CD14-positive monocyte (primary cell): Measurements from ENCODE around the gene NGFR. TPM values are rescaled to one million over a fixed set of nuclear protein-coding genes. Genes with fewer than 3 reads are reported as not detected.

Experiments
- DNase-seq, 3 donors: peaks; one replicate each; pipeline ENCODE4 v3.0.0-alpha.2; 2011 to 2022
- H2AFZ ChIP-seq: 2 replicates; pipeline ENCODE4 v1.6.0; 2012; ENCODE audit warnings: mild to moderate bottlenecking, low read depth, low read length, inconsistent platforms; ENCODE audit not compliant: insufficient read depth, poor library complexity, severe bottlenecking
- H3K27ac ChIP-seq, 2 donors: 1 replicate in 1 of 2; 2 replicates in 1 of 2; pipeline ENCODE4 v1.5.1; 2012 to 2013; ENCODE audit warnings: low read length in 2 of 2, control low read depth in 1 of 2, inconsistent platforms in 1 of 2, low read depth in 1 of 2, mild to moderate bottlenecking in 1 of 2
- H3K27me3 ChIP-seq, 2 donors: one replicate each; pipeline versions ENCODE4 v1.6.0 to v1.6.1; 2011 to 2013; ENCODE audit warnings: low read length in 2 of 2; ENCODE audit not compliant: control insufficient read depth in 2 of 2, insufficient read depth in 2 of 2
- H3K36me3 ChIP-seq, 2 donors: replicated peaks in 1 of 2; 1 replicate in 1 of 2; 2 replicates in 1 of 2; pipeline versions ENCODE4 v1.5.1 to v1.6.1; 2012 to 2013; ENCODE audit warnings: low read length in 2 of 2, control low read depth in 1 of 2, inconsistent platforms in 1 of 2, mild to moderate bottlenecking in 1 of 2; ENCODE audit not compliant: insufficient read depth in 2 of 2, control insufficient read depth in 1 of 2
- H3K4me1 ChIP-seq, 2 donors: 1 replicate in 1 of 2; 2 replicates in 1 of 2; pipeline versions ENCODE4 v1.5.1 to v1.6.1; 2012 to 2013; ENCODE audit warnings: low read length in 2 of 2, control low read depth in 1 of 2, inconsistent platforms in 1 of 2, mild to moderate bottlenecking in 1 of 2, moderate library complexity in 1 of 2; ENCODE audit not compliant: insufficient read depth in 2 of 2, control insufficient read depth in 1 of 2
- H3K4me2 ChIP-seq: replicated peaks from 2 replicates; pipeline ENCODE3; 2012; ENCODE audit warnings: low read length, moderate library complexity, mild to moderate bottlenecking; ENCODE audit not compliant: poor library complexity, severe bottlenecking; ENCODE audit errors: extremely low read depth
- H3K4me3 ChIP-seq, 3 experiments: fragments of 200-600 bp in 1 of 3; sonication (generic) in 1 of 3; replicated peaks in 1 of 3; 1 replicate in 2 of 3; 2 replicates in 1 of 3; pipeline ENCODE4 v1.5.1; 2011 to 2013; ENCODE audit warnings: low read length in 3 of 3, mild to moderate bottlenecking in 3 of 3, control low read depth in 2 of 3, low read depth in 2 of 3, inconsistent platforms in 1 of 3, moderate library complexity in 1 of 3
- H3K79me2 ChIP-seq: 2 replicates; pipeline ENCODE4 v1.6.0; 2012; ENCODE audit warnings: mild to moderate bottlenecking, control low read depth, inconsistent platforms, low read length, moderate library complexity; ENCODE audit not compliant: insufficient read depth
- H3K9ac ChIP-seq: 2 replicates; pipeline ENCODE4 v1.6.0; 2017; ENCODE audit warnings: low read length, mild to moderate bottlenecking; ENCODE audit not compliant: insufficient read depth, poor library complexity, severe bottlenecking
- H3K9me3 ChIP-seq, 2 donors: replicated peaks in 1 of 2; 1 replicate in 1 of 2; 2 replicates in 1 of 2; pipeline versions ENCODE4 v1.5.1 to v1.6.1; 2012 to 2013; ENCODE audit warnings: low read length in 2 of 2, control low read depth in 1 of 2; ENCODE audit not compliant: control insufficient read depth in 1 of 2, insufficient read depth in 1 of 2
- H4K20me1 ChIP-seq: 2 replicates; pipeline ENCODE4 v1.6.0; 2012; ENCODE audit warnings: mild to moderate bottlenecking, low read length, control low read depth, moderate library complexity; ENCODE audit not compliant: insufficient read depth
- H3K27ac Mint-ChIP-seq, 7 donors: one replicate each; pipeline ENCODE4 v1.8.0; 2020; ENCODE audit warnings: mild to moderate bottlenecking in 7 of 7, mixed read lengths in 7 of 7, moderate library complexity in 6 of 7, inconsistent platforms in 2 of 7
- H3K27me3 Mint-ChIP-seq, 3 donors: one replicate each; pipeline ENCODE4 v1.8.0; 2021 to 2022; ENCODE audit warnings: low read depth in 3 of 3, mild to moderate bottlenecking in 3 of 3, mixed read lengths in 3 of 3, moderate library complexity in 3 of 3, inconsistent platforms in 1 of 3
- H3K36me3 Mint-ChIP-seq, 2 donors: one replicate each; pipeline ENCODE4 v1.8.0; 2020; ENCODE audit warnings: mixed read lengths in 2 of 2, inconsistent platforms in 1 of 2, mild to moderate bottlenecking in 1 of 2
- H3K4me1 Mint-ChIP-seq: one replicate; pipeline ENCODE4 v1.8.0; 2020; ENCODE audit warnings: mild to moderate bottlenecking, mixed read lengths
- H3K4me3 Mint-ChIP-seq, 2 donors: one replicate each; pipeline ENCODE4 v1.8.0; 2020; ENCODE audit warnings: mild to moderate bottlenecking in 2 of 2, mixed read lengths in 2 of 2, moderate library complexity in 1 of 2
- H3K9me3 Mint-ChIP-seq, 7 donors: one replicate each; pipeline ENCODE4 v1.8.0; 2020 to 2022; ENCODE audit warnings: mixed read lengths in 7 of 7, mild to moderate bottlenecking in 6 of 7, moderate library complexity in 6 of 7, inconsistent platforms in 2 of 7
- CTCF ChIP-seq: fragments of 200-600 bp; IDR thresholded peaks from one replicate; pipeline ENCODE4 v1.8.0; 2022; ENCODE audit warnings: antibody characterized with exemption, mild to moderate bottlenecking
- WGBS: methylation state at CpG from one replicate; pipeline ENCODE4 v1.1.5; 2013; ENCODE audit warnings: missing lambda C conversion rate; ENCODE audit not compliant: insufficient coverage; 5-methylcytosine and 5-hydroxymethylcytosine counted together
- intact Hi-C, 2 donors: fragments of 100-400 bp; cut with micrococcal nuclease; formaldehyde crosslinking; loops; one replicate each; pipeline versions ENCODE4 v1.15.0 to v1.15.1; 2023
- polyA plus RNA-seq, 3 donors: library from polyadenylated mRNA; depleted of rRNA in 1 of 3; unstranded in 2 of 3; stranded (reverse) in 1 of 3; fragments of 300-500 nt in 2 of 3; fragments of >200 nt in 1 of 3; fragmentation: Illumina TruSeq in 2 of 3; gene quantifications; 1 replicate in 2 of 3; 2 replicates in 1 of 3; pipeline ENCODE4 v1.2.3, GENCODE V29; 2012 to 2021

Gene NGFR
- polyA plus RNA-seq, 3 donors, result 0.05 to 0.19 TPM; not detected in 1

GRCh38 chr17:49465331-49465903 is 29.7 kb upstream of the NGFR start:
- WGBS, result 84% methylated on average over 11 of the region's 17 CpGs
- H3K4me3 ChIP-seq, result no peak overlapping the region
- no peak overlapping the region for H3K27ac ChIP-seq
- TF ChIP-seq CTCF, result no peak
- peaks cover 2 to 13% (median 9%) of the 10 kb centered on the region in 7 donors for H3K9me3 Mint-ChIP-seq
- H3K27ac Mint-ChIP-seq, result no peak overlapping the region
- H4K20me1 ChIP-seq, result no peaks in the 10 kb centered on the region
- no peaks in the 10 kb centered on the region for H3K36me3 Mint-ChIP-seq
- peaks cover 42 to 58% (median 51%) of the 10 kb centered on the region in 3 donors for H3K27me3 Mint-ChIP-seq
- H3K4me2 ChIP-seq, result no peak overlapping the region
- H3K4me1 ChIP-seq, result peaks cover 0 to 3% of the 10 kb centered on the region in 2 donors
- H3K27me3 ChIP-seq, result peaks cover 12 to 45% of the 10 kb centered on the region in 2 donors
- no peak for DNase-seq
- H3K4me1 Mint-ChIP-seq, result peaks cover 4% of the 10 kb centered on the region
- no peak overlapping the region for H3K4me3 Mint-ChIP-seq
- no peaks in the 10 kb centered on the region for H3K36me3 ChIP-seq
- peaks cover 4 to 19% of the 10 kb centered on the region in 2 donors for H3K9me3 ChIP-seq
- H2AFZ ChIP-seq, result no peak overlapping the region
- no peak overlapping the region for H3K9ac ChIP-seq
- H3K79me2 ChIP-seq, result no peaks in the 10 kb centered on the region
- intact Hi-C loops, result no loop called here

GRCh38 chr17:49466436-49466835 is 28.7 kb upstream of the NGFR start:
- no CpG with 5 or more reads among the region's 1 CpG for WGBS
- intact Hi-C loops, result no loop called here
- no peak for DNase-seq

More at GRCh38 chr17:49466436-49466835, 28.7 kb upstream of the NGFR start:
- H2AFZ ChIP-seq, result no peak overlapping the region
- no peak overlapping the region for H3K4me3 ChIP-seq
- H3K4me1 ChIP-seq, result peaks cover 0 to 3% of the 10 kb centered on the region in 2 donors
- peaks cover 4 to 19% of the 10 kb centered on the region in 2 donors for H3K9me3 ChIP-seq
- no peak for TF ChIP-seq CTCF
- no peak overlapping the region for H3K27ac ChIP-seq
- H3K4me2 ChIP-seq, result no peak overlapping the region
- H3K4me3 Mint-ChIP-seq, result no peak overlapping the region
- H3K27me3 Mint-ChIP-seq, result peaks cover 52 to 63% (median 61%) of the 10 kb centered on the region in 3 donors
- H3K36me3 ChIP-seq, result no peaks in the 10 kb centered on the region
- H3K4me1 Mint-ChIP-seq, result peaks cover 4% of the 10 kb centered on the region
- peaks cover 22 to 56% of the 10 kb centered on the region in 2 donors for H3K27me3 ChIP-seq
- no peaks in the 10 kb centered on the region for H4K20me1 ChIP-seq
- H3K27ac Mint-ChIP-seq, result no peak overlapping the region
- no peaks in the 10 kb centered on the region for H3K36me3 Mint-ChIP-seq
- no peaks in the 10 kb centered on the region for H3K79me2 ChIP-seq
- H3K9ac ChIP-seq, result no peak overlapping the region
- peaks cover 2 to 16% (median 9%) of the 10 kb centered on the region in 7 donors for H3K9me3 Mint-ChIP-seq
